SK-N-SH treated with all-trans-retinoic acid at 6 μM for 48 hours (cell line): Measurements from ENCODE around the gene CCDC8.

Experiments used
- ATAC-seq: fragments of 200-7000 bp; cut with Tn5 transposase; 3 replicates; pipeline ENCODE4 v1.9.1; 2020; ENCODE audit warnings: mild to moderate bottlenecking, moderate library complexity
- ARNTL ChIP-seq: fragments of 450-650 bp; formaldehyde crosslinking; IDR thresholded peaks from 2 replicates; pipeline ENCODE4 v1.5.0; 2020; ENCODE audit warnings: low read depth, mild to moderate bottlenecking, moderate library complexity, borderline replicate concordance
- BACH2 ChIP-seq: fragments of 250-450 bp; sonication (Bioruptor Pico); IDR thresholded peaks from 2 replicates; pipeline ENCODE4 v1.9.0; 2021; ENCODE audit warnings: mild to moderate bottlenecking, borderline replicate concordance
- CSDC2 ChIP-seq: fragments of 250-450 bp; sonication (Bioruptor Pico); IDR thresholded peaks from 2 replicates; pipeline ENCODE4 v1.5.0; 2020; ENCODE audit warnings: mild to moderate bottlenecking, moderate library complexity
- ESRRG ChIP-seq: fragments of 250-450 bp; sonication (Bioruptor Pico); IDR thresholded peaks from 2 replicates; pipeline ENCODE4 v1.6.1; 2021; ENCODE audit warnings: mild to moderate bottlenecking
- GLIS3 ChIP-seq: fragments of 250-450 bp; sonication (Bioruptor Pico); IDR thresholded peaks from 2 replicates; pipeline ENCODE4 v1.5.0; 2020; ENCODE audit warnings: mild to moderate bottlenecking, moderate library complexity
- ISL1 ChIP-seq: fragments of 250-450 bp; sonication (Bioruptor Pico); IDR thresholded peaks from 2 replicates; pipeline ENCODE4 v2.1.2; 2022; ENCODE audit warnings: mild to moderate bottlenecking, moderate library complexity
- PPARA ChIP-seq: fragments of 250-450 bp; sonication (Bioruptor Pico); IDR thresholded peaks from 2 replicates; pipeline ENCODE4 v1.5.0; 2020; ENCODE audit warnings: mild to moderate bottlenecking, borderline replicate concordance
- RARB ChIP-seq: fragments of 250-450 bp; sonication (Bioruptor Pico); IDR thresholded peaks from 2 replicates; pipeline ENCODE4 v1.8.0; 2021; ENCODE audit warnings: mild to moderate bottlenecking, moderate library complexity
- SNAI2 ChIP-seq: fragments of 250-450 bp; sonication (Bioruptor Pico); IDR thresholded peaks from 2 replicates; pipeline ENCODE4 v1.5.0; 2020; ENCODE audit warnings: mild to moderate bottlenecking, moderate library complexity
- TCF4 ChIP-seq: fragments of 250-450 bp; sonication (Bioruptor Pico); IDR thresholded peaks from 2 replicates; pipeline ENCODE4 v1.8.0; 2021; ENCODE audit warnings: mild to moderate bottlenecking, moderate library complexity, borderline replicate concordance
- TOX ChIP-seq: fragments of 250-450 bp; sonication (Bioruptor Pico); IDR thresholded peaks from 2 replicates; pipeline ENCODE4 v1.8.0; 2021; ENCODE audit warnings: mild to moderate bottlenecking, moderate library complexity, borderline replicate concordance
- ZC3H10 ChIP-seq: fragments of 250-450 bp; sonication (Bioruptor Pico); IDR thresholded peaks from 2 replicates; pipeline ENCODE4 v1.5.1; 2021; ENCODE audit warnings: mild to moderate bottlenecking, moderate library complexity
- ZFP3 ChIP-seq: fragments of 250-450 bp; sonication (Bioruptor Pico); IDR thresholded peaks from 2 replicates; pipeline ENCODE4 v1.5.0; 2020; ENCODE audit warnings: mild to moderate bottlenecking, moderate library complexity
- ZFP30 ChIP-seq: fragments of 450-650 bp; formaldehyde crosslinking; IDR thresholded peaks from 2 replicates; pipeline ENCODE4 v1.5.0; 2022; ENCODE audit warnings: mild to moderate bottlenecking, moderate library complexity
- ZNF565 ChIP-seq: fragments of 450-650 bp; formaldehyde crosslinking; conservative IDR thresholded peaks from 2 replicates; pipeline ENCODE4 v1.5.0; 2020; ENCODE audit warnings: low read depth, mild to moderate bottlenecking, moderate library complexity
- ZNF70 ChIP-seq: fragments of 450-650 bp; formaldehyde crosslinking; IDR thresholded peaks from 2 replicates; pipeline ENCODE4 v1.5.0; 2020; ENCODE audit warnings: mild to moderate bottlenecking, moderate library complexity
- TF ChIP-seq, protein P1 (sequence below): fragments of 250-450 bp; sonication (Bioruptor Pico); IDR thresholded peaks from 2 replicates; pipeline ENCODE4 v1.8.0; 2020; ENCODE audit warnings: mild to moderate bottlenecking, moderate library complexity, borderline replicate concordance
- TF ChIP-seq, protein P2 (sequence below): fragments of 250-450 bp; sonication (Bioruptor Pico); IDR thresholded peaks from 2 replicates; pipeline ENCODE4 v1.5.1; 2021; ENCODE audit warnings: mild to moderate bottlenecking, moderate library complexity
- TF ChIP-seq, protein P3 (sequence below): fragments of 250-450 bp; sonication (Bioruptor Pico); IDR thresholded peaks from 2 replicates; pipeline ENCODE4 v1.8.0; 2021; ENCODE audit warnings: low read depth, mild to moderate bottlenecking, moderate library complexity, borderline replicate concordance

CCDC8 gene

DNA sequence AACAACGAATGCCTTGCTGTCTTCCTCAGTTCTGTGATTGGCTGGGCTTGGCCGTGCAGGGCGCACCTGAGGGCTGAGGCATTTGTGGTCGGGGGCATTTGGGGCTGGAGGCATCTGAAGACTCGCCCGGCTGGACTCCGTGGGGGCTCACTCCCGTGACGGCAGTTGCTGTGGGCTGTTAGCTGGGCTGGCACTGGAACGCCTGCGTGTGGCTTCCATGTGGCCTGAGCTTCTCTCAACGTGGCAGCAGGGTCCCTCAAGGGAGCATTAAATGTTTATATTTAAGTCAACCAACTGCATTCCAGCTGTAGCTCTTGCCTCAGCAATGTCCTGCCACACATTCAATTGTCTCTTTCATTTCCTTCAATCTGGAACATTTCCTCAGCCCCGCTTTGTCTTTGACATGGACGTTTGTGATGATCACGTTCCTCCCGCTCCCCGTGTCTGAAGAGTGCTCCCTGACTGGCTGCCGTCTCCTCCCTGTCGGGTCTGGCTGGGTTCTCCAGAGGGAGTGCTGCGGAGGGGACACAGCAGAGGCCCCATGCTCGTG is 21.0 kb downstream of the CCDC8 start (continued):
- TF ChIP-seq, protein P1, sequence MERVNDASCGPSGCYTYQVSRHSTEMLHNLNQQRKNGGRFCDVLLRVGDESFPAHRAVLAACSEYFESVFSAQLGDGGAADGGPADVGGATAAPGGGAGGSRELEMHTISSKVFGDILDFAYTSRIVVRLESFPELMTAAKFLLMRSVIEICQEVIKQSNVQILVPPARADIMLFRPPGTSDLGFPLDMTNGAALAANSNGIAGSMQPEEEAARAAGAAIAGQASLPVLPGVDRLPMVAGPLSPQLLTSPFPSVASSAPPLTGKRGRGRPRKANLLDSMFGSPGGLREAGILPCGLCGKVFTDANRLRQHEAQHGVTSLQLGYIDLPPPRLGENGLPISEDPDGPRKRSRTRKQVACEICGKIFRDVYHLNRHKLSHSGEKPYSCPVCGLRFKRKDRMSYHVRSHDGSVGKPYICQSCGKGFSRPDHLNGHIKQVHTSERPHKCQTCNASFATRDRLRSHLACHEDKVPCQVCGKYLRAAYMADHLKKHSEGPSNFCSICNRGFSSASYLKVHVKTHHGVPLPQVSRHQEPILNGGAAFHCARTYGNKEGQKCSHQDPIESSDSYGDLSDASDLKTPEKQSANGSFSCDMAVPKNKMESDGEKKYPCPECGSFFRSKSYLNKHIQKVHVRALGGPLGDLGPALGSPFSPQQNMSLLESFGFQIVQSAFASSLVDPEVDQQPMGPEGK (CRISPR knock-in tag) = no peak

DNA sequence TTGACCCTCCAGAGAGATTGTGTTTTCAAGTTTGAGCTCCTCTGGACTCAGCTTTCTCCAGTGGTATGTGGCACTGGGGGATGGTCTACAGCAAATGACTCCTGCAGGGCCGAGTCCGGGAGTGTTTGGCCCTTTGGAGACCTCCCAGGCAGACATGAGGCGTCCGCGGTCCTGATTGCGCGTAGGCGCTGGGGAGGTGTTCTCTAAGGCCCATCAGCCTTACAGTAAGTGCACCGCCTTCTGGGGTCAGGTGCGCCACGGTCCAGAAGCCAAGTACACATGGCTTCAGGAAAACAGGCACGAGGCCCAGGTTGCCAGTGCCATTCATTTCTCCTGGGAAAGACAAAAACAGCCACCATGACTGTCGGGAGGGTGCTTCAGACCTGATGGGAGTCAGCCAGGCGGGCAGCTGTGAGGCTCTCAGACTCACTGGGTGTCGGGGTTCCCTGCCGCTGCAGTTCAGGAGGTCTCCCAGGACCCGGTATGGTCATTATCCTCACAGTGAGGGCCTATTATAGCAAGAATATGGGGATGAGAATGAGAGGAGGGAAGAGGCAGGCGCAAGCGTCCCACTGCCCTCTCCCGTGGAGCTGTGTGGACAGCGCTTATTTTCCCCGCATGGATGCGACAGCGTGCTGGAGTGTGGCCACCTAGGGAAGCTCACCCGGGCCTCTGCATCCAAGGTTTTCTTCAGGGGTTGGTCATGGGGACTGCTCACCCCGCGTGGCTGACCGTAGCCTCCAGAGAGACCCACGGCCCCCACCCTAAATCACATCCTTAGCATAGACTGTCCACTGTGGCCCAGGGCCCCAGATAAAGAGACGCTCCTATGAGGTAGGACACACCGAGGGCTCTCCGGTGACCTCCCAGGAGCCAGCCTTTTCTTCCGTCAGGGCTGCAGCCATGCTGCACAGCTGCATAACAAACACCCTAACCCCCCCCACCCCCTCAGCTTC is 21.8 kb downstream of the CCDC8 start:
- no peak for ATAC-seq
- TF ChIP-seq PPARA (CRISPR knock-in tag) (no peak), ARNTL (CRISPR knock-in tag) (no peak), TCF4 (CRISPR knock-in tag) (no peak), RARB (CRISPR knock-in tag) (no peak), ZC3H10 (CRISPR knock-in tag) (no peak), ZFP3 (no peak), SNAI2 (CRISPR knock-in tag) (no peak), TOX (no peak), ZNF70 (CRISPR knock-in tag) (no peak), ESRRG (no peak), BACH2 (CRISPR knock-in tag) (no peak), CSDC2 (CRISPR knock-in tag) (no peak), ZNF565 (no peak)
- TF ChIP-seq, protein P2, sequence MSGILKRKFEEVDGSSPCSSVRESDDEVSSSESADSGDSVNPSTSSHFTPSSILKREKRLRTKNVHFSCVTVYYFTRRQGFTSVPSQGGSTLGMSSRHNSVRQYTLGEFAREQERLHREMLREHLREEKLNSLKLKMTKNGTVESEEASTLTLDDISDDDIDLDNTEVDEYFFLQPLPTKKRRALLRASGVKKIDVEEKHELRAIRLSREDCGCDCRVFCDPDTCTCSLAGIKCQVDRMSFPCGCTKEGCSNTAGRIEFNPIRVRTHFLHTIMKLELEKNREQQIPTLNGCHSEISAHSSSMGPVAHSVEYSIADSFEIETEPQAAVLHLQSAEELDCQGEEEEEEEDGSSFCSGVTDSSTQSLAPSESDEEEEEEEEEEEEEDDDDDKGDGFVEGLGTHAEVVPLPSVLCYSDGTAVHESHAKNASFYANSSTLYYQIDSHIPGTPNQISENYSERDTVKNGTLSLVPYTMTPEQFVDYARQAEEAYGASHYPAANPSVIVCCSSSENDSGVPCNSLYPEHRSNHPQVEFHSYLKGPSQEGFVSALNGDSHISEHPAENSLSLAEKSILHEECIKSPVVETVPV (CRISPR knock-in tag) = no peak
- TF ChIP-seq, protein P3, sequence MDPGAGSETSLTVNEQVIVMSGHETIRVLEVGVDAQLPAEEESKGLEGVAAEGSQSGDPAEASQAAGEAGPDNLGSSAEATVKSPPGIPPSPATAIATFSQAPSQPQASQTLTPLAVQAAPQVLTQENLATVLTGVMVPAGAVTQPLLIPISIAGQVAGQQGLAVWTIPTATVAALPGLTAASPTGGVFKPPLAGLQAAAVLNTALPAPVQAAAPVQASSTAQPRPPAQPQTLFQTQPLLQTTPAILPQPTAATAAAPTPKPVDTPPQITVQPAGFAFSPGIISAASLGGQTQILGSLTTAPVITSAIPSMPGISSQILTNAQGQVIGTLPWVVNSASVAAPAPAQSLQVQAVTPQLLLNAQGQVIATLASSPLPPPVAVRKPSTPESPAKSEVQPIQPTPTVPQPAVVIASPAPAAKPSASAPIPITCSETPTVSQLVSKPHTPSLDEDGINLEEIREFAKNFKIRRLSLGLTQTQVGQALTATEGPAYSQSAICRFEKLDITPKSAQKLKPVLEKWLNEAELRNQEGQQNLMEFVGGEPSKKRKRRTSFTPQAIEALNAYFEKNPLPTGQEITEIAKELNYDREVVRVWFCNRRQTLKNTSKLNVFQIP (CRISPR knock-in tag) = no peak
- TF ChIP-seq, protein P1 (CRISPR knock-in tag) = no peak

DNA sequence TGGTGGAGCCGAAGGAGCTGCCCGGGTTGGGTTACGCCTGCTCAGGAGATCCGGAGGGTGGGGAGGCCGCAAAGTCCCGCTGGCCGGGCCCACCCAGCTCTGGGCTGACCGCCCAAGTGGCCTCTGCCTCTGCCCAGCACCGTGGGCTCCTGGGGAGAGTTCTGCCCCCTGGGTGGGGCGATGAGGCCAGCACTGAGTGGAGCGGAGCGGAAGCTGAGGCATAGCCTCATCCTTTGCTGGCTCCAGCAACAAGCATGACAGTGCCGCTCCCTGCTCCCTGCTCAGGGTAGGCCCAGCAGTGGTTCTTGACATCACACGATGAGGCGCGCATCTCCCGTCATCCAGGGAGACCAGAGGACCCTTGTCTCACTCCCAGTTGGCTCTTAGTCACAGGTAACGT is 22.5 kb downstream of the CCDC8 start:
- ATAC-seq = no peak
- TF ChIP-seq ZFP30 (CRISPR knock-in tag) = no peak
- TF ChIP-seq TOX = no peak
- TF ChIP-seq BACH2 (CRISPR knock-in tag) = no peak
- TF ChIP-seq, all 23 proteins: peak for 0

DNA sequence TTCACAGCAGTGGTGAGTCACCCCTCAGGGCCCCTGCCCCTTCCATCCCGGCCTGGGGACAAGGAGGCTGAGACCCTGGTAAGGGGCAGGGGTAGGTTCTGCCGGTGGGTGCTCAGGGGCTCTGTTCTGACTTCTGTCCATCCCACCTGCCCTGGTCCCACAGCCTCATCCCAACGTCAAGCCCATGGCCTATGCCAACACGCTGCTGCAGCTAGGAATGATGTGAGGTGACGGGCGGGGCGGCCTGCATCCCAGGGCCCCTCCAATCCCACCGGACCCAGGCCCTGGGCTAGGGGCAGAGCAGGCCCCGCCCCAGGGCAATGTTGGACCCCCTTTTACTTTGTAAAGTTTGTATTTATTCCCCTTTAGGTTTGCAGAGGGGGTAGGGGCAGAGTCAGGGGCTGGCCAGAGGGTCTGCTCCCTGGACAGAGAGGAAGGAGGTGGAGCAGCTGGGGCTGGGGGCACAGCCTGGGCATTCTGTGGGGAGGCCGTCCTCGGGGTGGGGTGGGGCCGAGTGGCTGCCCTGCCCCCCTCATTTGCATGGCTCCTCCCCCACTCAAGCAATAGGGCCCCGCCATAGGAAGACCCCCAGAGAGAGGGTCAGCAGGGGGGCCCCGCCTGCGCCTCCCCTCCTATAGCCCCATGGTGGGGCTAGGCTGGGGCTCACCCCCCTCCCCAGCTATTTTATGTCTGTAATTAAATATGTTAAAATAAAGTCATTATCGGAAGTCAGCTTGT is 23.1 kb downstream of the CCDC8 start:
- TF ChIP-seq ARNTL (CRISPR knock-in tag) (no peak), ZFP30 (CRISPR knock-in tag) (no peak), PPARA (CRISPR knock-in tag) (no peak), GLIS3 (no peak), ZFP3 (no peak), SNAI2 (CRISPR knock-in tag) (no peak), ISL1 (CRISPR knock-in tag) (no peak), TCF4 (CRISPR knock-in tag) (no peak)
- TF ChIP-seq, protein P2 (CRISPR knock-in tag) = no peak
- TF ChIP-seq, protein P1 (CRISPR knock-in tag) = no peak
- no peak for ATAC-seq
